Progenitor cell of endocrine pancreas (in vitro differentiated cells): ENCODE data around the gene MEPCE. TPM values are rescaled to one million over a fixed set of nuclear protein-coding genes. Genes with fewer than 3 reads are reported as not detected.

Experiments used
- DNase-seq: peaks from one replicate; pipeline ENCODE4 v3.0.0; 2021; ENCODE audit warnings: low spot score; ENCODE audit not compliant: unreplicated experiment
- H3K27ac Mint-ChIP-seq: 2 replicates; pipeline ENCODE4 v1.8.0; 2021; ENCODE audit warnings: mild to moderate bottlenecking, moderate library complexity, mixed read lengths
- H3K27me3 Mint-ChIP-seq: 2 replicates; pipeline ENCODE4 v1.8.0; 2021; ENCODE audit warnings: mixed read lengths
- H3K36me3 Mint-ChIP-seq: 2 replicates; pipeline ENCODE4 v1.8.0; 2022; ENCODE audit warnings: mixed read lengths; ENCODE audit not compliant: insufficient read depth
- H3K4me1 Mint-ChIP-seq: 2 replicates; pipeline ENCODE4 v1.8.0; 2021; ENCODE audit warnings: low read depth, mixed read lengths
- H3K4me3 Mint-ChIP-seq: 2 replicates; pipeline ENCODE4 v1.8.0; 2021; ENCODE audit warnings: low read depth, mild to moderate bottlenecking, moderate library complexity, mixed read lengths
- H3K9me3 Mint-ChIP-seq: 2 replicates; pipeline ENCODE4 v1.8.0; 2021; ENCODE audit warnings: low read depth, mixed read lengths
- CTCF ChIP-seq: fragments of 200-600 bp; sonication (generic); IDR thresholded peaks from one replicate; pipeline ENCODE4 v1.5.0; 2021; ENCODE audit warnings: antibody characterized with exemption, mild to moderate bottlenecking; ENCODE audit not compliant: unreplicated experiment
- total RNA-seq: library from RNA; stranded (reverse); gene quantifications from 2 replicates; pipeline ENCODE4 v1.2.1, GENCODE V29; 2021

MEPCE gene
- total RNA-seq, 1 donor from 2014 or later = 35.4 TPM

- Mint-ChIP-seq H3K4me3 (peak overlapping the region; percentile 44), H3K9me3 (no peaks in the 10 kb centered on the region), H3K27ac (no peak overlapping the region), H3K36me3 (no peaks in the 10 kb centered on the region), H3K27me3 (no peaks in the 10 kb centered on the region), H3K4me1 (peaks cover 20% of the 10 kb centered on the region)
- no peak for DNase-seq
- TF ChIP-seq CTCF = no peak
Measured at GRCh38 chr7:100481466-100481865, 51.8 kb downstream of the MEPCE start.

- H3K27me3 Mint-ChIP-seq = no peaks in the 10 kb centered on the region
Measured at GRCh38 chr7:100482728-100483089, 53.1 kb downstream of the MEPCE start.

DNA sequence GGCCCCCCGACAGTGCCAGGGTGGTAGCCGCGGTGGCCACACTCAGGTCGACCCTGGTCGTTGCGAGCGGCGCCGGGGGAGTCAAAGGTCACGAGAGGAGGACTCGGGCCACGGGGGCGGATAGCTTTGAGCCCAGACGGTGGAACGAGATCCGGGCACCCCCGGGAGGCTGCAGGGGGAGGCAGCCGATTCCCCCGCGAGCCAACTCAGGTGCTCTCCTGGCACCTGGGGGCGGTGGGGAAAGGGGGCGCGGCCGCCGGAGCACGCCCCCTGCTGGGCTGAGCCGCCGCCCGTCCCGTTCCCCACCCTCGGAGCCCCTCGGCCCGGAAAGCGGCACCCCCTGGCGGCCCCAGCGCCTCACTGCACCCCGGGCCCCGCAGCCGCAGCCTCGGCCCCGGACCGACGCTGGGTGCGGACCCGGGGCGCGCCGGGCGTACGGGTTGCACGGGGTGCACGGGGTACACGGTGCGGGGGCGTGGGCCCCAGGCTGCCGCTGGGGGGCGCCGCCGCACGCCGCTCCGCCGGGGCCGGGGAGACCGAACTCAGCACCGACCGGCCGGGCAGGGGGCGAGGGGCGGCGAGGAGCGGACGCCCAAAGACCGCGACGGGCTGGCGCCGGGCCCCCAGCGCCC, 53.6 kb downstream of the MEPCE start:
- Mint-ChIP-seq H3K27ac (no peak overlapping the region), H3K4me3 (peak overlapping the region; percentile 78), H3K4me1 (peaks cover 17% of the 10 kb centered on the region), H3K36me3 (no peaks in the 10 kb centered on the region), H3K27me3 (no peaks in the 10 kb centered on the region), H3K9me3 (no peaks in the 10 kb centered on the region)
- peak; percentile 89 for DNase-seq
- TF ChIP-seq CTCF = peak; percentile 98

More at GRCh38 chr7:100482728-100483089, 53.1 kb downstream of the MEPCE start:
- H3K36me3 Mint-ChIP-seq = no peaks in the 10 kb centered on the region
- no peaks in the 10 kb centered on the region for H3K9me3 Mint-ChIP-seq
- TF ChIP-seq CTCF = no peak
- DNase-seq = no peak
- H3K4me1 Mint-ChIP-seq = peaks cover 17% of the 10 kb centered on the region
- peak overlapping the region; percentile 78 for H3K4me3 Mint-ChIP-seq
- H3K27ac Mint-ChIP-seq = no peak overlapping the region

Other genes starting within 250 kb of the MEPCE start
- gene PVRIG, start 209.9 kb upstream of the MEPCE start, total RNA-seq = not detected in 2 replicates
- not detected in 2 replicates for gene SPDYE3, start 122.1 kb upstream of the MEPCE start, total RNA-seq
- gene PILRB, start 71.7 kb upstream of the MEPCE start, total RNA-seq = 64.6 and 67.9 TPM in 2 replicates
- 3.9 and 5.3 TPM in 2 replicates for gene PILRA, start 56.3 kb upstream of the MEPCE start, total RNA-seq
- gene ZCWPW1, start 1.1 kb upstream of the MEPCE start, total RNA-seq = 2.5 and 3.8 TPM in 2 replicates
- 23.7 and 29.8 TPM in 2 replicates for gene PPP1R35, start 6.7 kb downstream of the MEPCE start, total RNA-seq
- 0.67 and 1.7 TPM in 2 replicates for gene SPACDR, start 34.4 kb downstream of the MEPCE start, total RNA-seq
- 27.9 and 32.2 TPM in 2 replicates for gene TSC22D4, start 49.4 kb downstream of the MEPCE start, total RNA-seq
- 4.6 and 4.9 TPM in 2 replicates for gene NYAP1, start 54.1 kb downstream of the MEPCE start, total RNA-seq
- gene AGFG2, start 109.4 kb downstream of the MEPCE start, total RNA-seq = 9.8 and 10.3 TPM in 2 replicates
- 7.7 and 8.1 TPM in 2 replicates for gene SAP25, start 144.1 kb downstream of the MEPCE start, total RNA-seq
- gene LRCH4, start 156.3 kb downstream of the MEPCE start, total RNA-seq = 76.6 and 82.7 TPM in 2 replicates
- 0.41 and 1.2 TPM in 2 replicates for gene FBXO24, start 156.5 kb downstream of the MEPCE start, total RNA-seq
- 16.1 and 20.3 TPM in 2 replicates for gene PCOLCE, start 172.5 kb downstream of the MEPCE start, total RNA-seq
- gene MOSPD3, start 182.7 kb downstream of the MEPCE start, total RNA-seq = 27.1 and 27.9 TPM in 2 replicates
- 0.62 and 0.93 TPM in 2 replicates for gene TFR2, start 211.7 kb downstream of the MEPCE start, total RNA-seq
- 4.1 and 4.2 TPM in 2 replicates for gene ACTL6B, start 226.6 kb downstream of the MEPCE start, total RNA-seq
- gene GNB2, start 243.9 kb downstream of the MEPCE start, total RNA-seq = 160 and 167 TPM in 2 replicates